ENCODE results near the gene ITGA1.

The ITGA1 gene

GRCh38 chr5:52771343-52772039 lies 16.2 kb upstream of the ITGA1 start:
- no peak for DNase-seq (ENCODE audit: low read depth in 1 of 2, low spot score in 1 of 2)

- DNase-seq (ENCODE audit: low read depth in 1 of 2, low spot score in 1 of 2) = no peak
These were observed 15.0 kb upstream of the ITGA1 start for GRCh38 chr5:52772668-52773067.

- DNase-seq (ENCODE audit: low read depth in 1 of 2, low spot score in 1 of 2) = no peak
These were observed 14.4 kb upstream of the ITGA1 start for GRCh38 chr5:52773342-52773741.

GRCh38 chr5:52774005-52774410 lies 13.7 kb upstream of the ITGA1 start:
- DNase-seq (ENCODE audit: low read depth in 1 of 2, low spot score in 1 of 2) = no peak

GRCh38 chr5:52776116-52776515 lies 11.6 kb upstream of the ITGA1 start:
- no peak for DNase-seq (ENCODE audit: low read depth in 1 of 2, low spot score in 1 of 2)

- DNase-seq (ENCODE audit: low read depth in 1 of 2, low spot score in 1 of 2) = no peak
These were observed 10.5 kb upstream of the ITGA1 start for GRCh38 chr5:52777186-52777585.

GRCh38 chr5:52778781-52779180 lies 8.9 kb upstream of the ITGA1 start:
- DNase-seq (ENCODE audit: low read depth in 1 of 2, low spot score in 1 of 2) = no peak

- no peak for DNase-seq (ENCODE audit: low read depth in 1 of 2, low spot score in 1 of 2)
These were observed 8.5 kb upstream of the ITGA1 start for GRCh38 chr5:52779213-52779612.

GRCh38 chr5:52783226-52783959 lies 4.3 kb upstream of the ITGA1 start:
- no peak for DNase-seq (ENCODE audit: low read depth in 1 of 2, low spot score in 1 of 2)

GRCh38 chr5:52784737-52785136 lies 3.0 kb upstream of the ITGA1 start:
- no peak for DNase-seq (ENCODE audit: low read depth in 1 of 2, low spot score in 1 of 2)

- DNase-seq (ENCODE audit: low read depth in 1 of 2, low spot score in 1 of 2) = no peak
These were observed 1.3 kb upstream of the ITGA1 start for GRCh38 chr5:52786391-52786790.

- no peak for DNase-seq (ENCODE audit: low read depth in 1 of 2, low spot score in 1 of 2)
These were observed 642 bp upstream of the ITGA1 start for GRCh38 chr5:52786949-52787599.

- no peak for DNase-seq (ENCODE audit: low read depth in 1 of 2, low spot score in 1 of 2)
These were observed 747 bp downstream of the ITGA1 start for GRCh38 chr5:52788505-52788821.

GRCh38 chr5:52789378-52789777 lies 1.7 kb downstream of the ITGA1 start:
- DNase-seq (ENCODE audit: low read depth in 1 of 2, low spot score in 1 of 2) = no peak

GRCh38 chr5:52789851-52790250 lies 2.1 kb downstream of the ITGA1 start:
- no peak for DNase-seq (ENCODE audit: low read depth in 1 of 2, low spot score in 1 of 2)

- no peak for DNase-seq (ENCODE audit: low read depth in 1 of 2, low spot score in 1 of 2)
These were observed 3.6 kb downstream of the ITGA1 start for GRCh38 chr5:52791366-52791765.

- DNase-seq (ENCODE audit: low read depth in 1 of 2, low spot score in 1 of 2) = no peak
These were observed 6.8 kb downstream of the ITGA1 start for GRCh38 chr5:52794519-52794918.

GRCh38 chr5:52796031-52796430 lies 8.3 kb downstream of the ITGA1 start:
- no peak for DNase-seq (ENCODE audit: low read depth in 1 of 2, low spot score in 1 of 2)

GRCh38 chr5:52796516-52797103 lies 8.9 kb downstream of the ITGA1 start:
- no peak for DNase-seq (ENCODE audit: low read depth in 1 of 2, low spot score in 1 of 2)

- DNase-seq (ENCODE audit: low read depth in 1 of 2, low spot score in 1 of 2) = no peak
These were observed 11.2 kb downstream of the ITGA1 start for GRCh38 chr5:52798938-52799337.

- DNase-seq (ENCODE audit: low read depth in 1 of 2, low spot score in 1 of 2) = no peak
These were observed 11.8 kb downstream of the ITGA1 start for GRCh38 chr5:52799358-52799982.

- peak; percentile 87 to 92 for DNase-seq (ENCODE audit: low read depth in 1 of 2, low spot score in 1 of 2)
These were observed 12.3 kb downstream of the ITGA1 start for GRCh38 chr5:52799983-52800393.

Data from activated CD4-positive, alpha-beta T cell treated with anti-CD3 and anti-CD28 coated beads, Interleukin-2, amount 50 U/mL, for 24 hours (primary cell).